Erythroblast (primary cell): Measurements from ENCODE around the gene NDUFAF4.

Experiments
- GATA1 ChIP-seq: IDR thresholded peaks from 2 replicates; pipeline ENCODE4 v1.6.1; 2011; ENCODE audit warnings: low read depth, mild to moderate bottlenecking, control low read depth, low read length, moderate library complexity
- POLR2A ChIP-seq: IDR thresholded peaks from 2 replicates; pipeline ENCODE4 v1.6.1; 2011; ENCODE audit warnings: mild to moderate bottlenecking, low read length

GRCh38 chr6:96844530-96844929 lies 53.2 kb downstream of the NDUFAF4 start:
- no peak for TF ChIP-seq POLR2A
- no peak for TF ChIP-seq GATA1
